ENCODE results near the gene MAPT. TPM values are rescaled to one million over a fixed set of nuclear protein-coding genes. Genes with fewer than 3 reads are reported as not detected.

The MAPT gene
- total RNA-seq, 1 donor from 2014 or later, result 6.1 TPM

DNA sequence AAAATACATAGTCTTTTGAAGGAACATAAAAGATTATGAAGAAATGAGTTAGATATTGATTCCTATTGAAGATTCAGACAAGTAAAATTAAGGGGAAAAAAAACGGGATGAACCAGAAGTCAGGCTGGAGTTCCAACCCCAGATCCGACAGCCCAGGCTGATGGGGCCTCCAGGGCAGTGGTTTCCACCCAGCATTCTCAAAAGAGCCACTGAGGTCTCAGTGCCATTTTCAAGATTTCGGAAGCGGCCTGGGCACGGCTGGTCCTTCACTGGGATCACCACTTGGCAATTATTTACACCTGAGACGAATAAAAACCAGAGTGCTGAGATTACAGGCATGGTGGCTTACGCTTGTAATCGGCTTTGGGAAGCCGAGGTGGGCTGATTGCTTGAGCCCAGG lies 114.2 kb downstream of the MAPT start:
- intact Hi-C loops (cut with DNase I), result no loop called here

DNA sequence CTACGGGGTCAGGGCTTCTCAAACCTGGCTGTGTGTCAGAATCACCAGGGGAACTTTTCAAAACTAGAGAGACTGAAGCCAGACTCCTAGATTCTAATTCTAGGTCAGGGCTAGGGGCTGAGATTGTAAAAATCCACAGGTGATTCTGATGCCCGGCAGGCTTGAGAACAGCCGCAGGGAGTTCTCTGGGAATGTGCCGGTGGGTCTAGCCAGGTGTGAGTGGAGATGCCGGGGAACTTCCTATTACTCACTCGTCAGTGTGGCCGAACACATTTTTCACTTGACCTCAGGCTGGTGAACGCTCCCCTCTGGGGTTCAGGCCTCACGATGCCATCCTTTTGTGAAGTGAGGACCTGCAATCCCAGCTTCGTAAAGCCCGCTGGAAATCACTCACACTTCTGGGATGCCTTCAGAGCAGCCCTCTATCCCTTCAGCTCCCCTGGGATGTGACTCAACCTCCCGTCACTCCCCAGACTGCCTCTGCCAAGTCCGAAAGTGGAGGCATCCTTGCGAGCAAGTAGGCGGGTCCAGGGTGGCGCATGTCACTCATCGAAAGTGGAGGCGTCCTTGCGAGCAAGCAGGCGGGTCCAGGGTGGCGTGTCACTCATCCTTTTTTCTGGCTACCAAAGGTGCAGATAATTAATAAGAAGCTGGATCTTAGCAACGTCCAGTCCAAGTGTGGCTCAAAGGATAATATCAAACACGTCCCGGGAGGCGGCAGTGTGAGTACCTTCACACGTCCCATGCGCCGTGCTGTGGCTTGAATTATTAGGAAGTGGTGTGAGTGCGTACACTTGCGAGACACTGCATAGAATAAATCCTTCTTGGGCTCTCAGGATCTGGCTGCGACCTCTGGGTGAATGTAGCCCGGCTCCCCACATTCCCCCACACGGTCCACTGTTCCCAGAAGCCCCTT lies 115.6 kb downstream of the MAPT start:
- H3K4me1 ChIP-seq, result peaks cover 12% of the 10 kb centered on the region
- no peak for TF ChIP-seq POLR2AphosphoS5 (IDR thresholded peaks at IDR 0.05; ENCODE audit: insufficient read depth in 1 of 2, low read depth in 1 of 2)
- TF ChIP-seq POLR2A (IDR thresholded peaks at IDR 0.05), result no peak
- TF ChIP-seq, protein P1, sequence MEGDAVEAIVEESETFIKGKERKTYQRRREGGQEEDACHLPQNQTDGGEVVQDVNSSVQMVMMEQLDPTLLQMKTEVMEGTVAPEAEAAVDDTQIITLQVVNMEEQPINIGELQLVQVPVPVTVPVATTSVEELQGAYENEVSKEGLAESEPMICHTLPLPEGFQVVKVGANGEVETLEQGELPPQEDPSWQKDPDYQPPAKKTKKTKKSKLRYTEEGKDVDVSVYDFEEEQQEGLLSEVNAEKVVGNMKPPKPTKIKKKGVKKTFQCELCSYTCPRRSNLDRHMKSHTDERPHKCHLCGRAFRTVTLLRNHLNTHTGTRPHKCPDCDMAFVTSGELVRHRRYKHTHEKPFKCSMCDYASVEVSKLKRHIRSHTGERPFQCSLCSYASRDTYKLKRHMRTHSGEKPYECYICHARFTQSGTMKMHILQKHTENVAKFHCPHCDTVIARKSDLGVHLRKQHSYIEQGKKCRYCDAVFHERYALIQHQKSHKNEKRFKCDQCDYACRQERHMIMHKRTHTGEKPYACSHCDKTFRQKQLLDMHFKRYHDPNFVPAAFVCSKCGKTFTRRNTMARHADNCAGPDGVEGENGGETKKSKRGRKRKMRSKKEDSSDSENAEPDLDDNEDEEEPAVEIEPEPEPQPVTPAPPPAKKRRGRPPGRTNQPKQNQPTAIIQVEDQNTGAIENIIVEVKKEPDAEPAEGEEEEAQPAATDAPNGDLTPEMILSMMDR (IDR thresholded peaks at IDR 0.05), result no peak
- H3K36me3 ChIP-seq, result no peaks in the 10 kb centered on the region
- H3K27ac ChIP-seq, result no peak overlapping the region
- intact Hi-C loops (cut with DNase I), result no loop called here
- no peak for DNase-seq (ENCODE audit: extremely low spot score in 2 of 2)
- H3K4me3 ChIP-seq, result no peak overlapping the region
- no peaks in the 10 kb centered on the region for H3K9me3 ChIP-seq
- H3K27me3 ChIP-seq, result no peaks in the 10 kb centered on the region

More for the DNA sequence above, 114.2 kb downstream of the MAPT start:
- Histone ChIP-seq H3K9me3 (no peaks in the 10 kb centered on the region), H3K4me3 (no peak overlapping the region), H3K27me3 (no peaks in the 10 kb centered on the region), H3K36me3 (no peaks in the 10 kb centered on the region), H3K27ac (no peak overlapping the region), H3K4me1 (peaks cover 10% of the 10 kb centered on the region)
- no peak for DNase-seq (ENCODE audit: extremely low spot score in 2 of 2)
- TF ChIP-seq POLR2A (IDR thresholded peaks at IDR 0.05), result no peak
- TF ChIP-seq, protein P1 (IDR thresholded peaks at IDR 0.05), result no peak
- no peak for TF ChIP-seq POLR2AphosphoS5 (IDR thresholded peaks at IDR 0.05; ENCODE audit: insufficient read depth in 1 of 2, low read depth in 1 of 2)

DNA sequence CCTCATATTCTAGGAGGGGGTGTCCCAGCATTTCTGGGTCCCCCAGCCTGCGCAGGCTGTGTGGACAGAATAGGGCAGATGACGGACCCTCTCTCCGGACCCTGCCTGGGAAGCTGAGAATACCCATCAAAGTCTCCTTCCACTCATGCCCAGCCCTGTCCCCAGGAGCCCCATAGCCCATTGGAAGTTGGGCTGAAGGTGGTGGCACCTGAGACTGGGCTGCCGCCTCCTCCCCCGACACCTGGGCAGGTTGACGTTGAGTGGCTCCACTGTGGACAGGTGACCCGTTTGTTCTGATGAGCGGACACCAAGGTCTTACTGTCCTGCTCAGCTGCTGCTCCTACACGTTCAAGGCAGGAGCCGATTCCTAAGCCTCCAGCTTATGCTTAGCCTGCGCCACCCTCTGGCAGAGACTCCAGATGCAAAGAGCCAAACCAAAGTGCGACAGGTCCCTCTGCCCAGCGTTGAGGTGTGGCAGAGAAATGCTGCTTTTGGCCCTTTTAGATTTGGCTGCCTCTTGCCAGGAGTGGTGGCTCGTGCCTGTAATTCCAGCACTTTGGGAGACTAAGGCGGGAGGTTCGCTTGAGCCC lies 116.3 kb downstream of the MAPT start:
- H3K4me3 ChIP-seq, result no peak overlapping the region
- intact Hi-C loops (cut with DNase I), result no loop called here
- no peaks in the 10 kb centered on the region for H3K27me3 ChIP-seq
- H3K9me3 ChIP-seq, result no peaks in the 10 kb centered on the region
- H3K27ac ChIP-seq, result no peak overlapping the region
- TF ChIP-seq POLR2AphosphoS5 (IDR thresholded peaks at IDR 0.05; ENCODE audit: insufficient read depth in 1 of 2, low read depth in 1 of 2), result no peak
- TF ChIP-seq POLR2A (IDR thresholded peaks at IDR 0.05), result no peak
- TF ChIP-seq, protein P1 (IDR thresholded peaks at IDR 0.05), result no peak
- H3K36me3 ChIP-seq, result no peaks in the 10 kb centered on the region
- DNase-seq (ENCODE audit: extremely low spot score in 2 of 2), result no peak
- peaks cover 12% of the 10 kb centered on the region for H3K4me1 ChIP-seq

DNA sequence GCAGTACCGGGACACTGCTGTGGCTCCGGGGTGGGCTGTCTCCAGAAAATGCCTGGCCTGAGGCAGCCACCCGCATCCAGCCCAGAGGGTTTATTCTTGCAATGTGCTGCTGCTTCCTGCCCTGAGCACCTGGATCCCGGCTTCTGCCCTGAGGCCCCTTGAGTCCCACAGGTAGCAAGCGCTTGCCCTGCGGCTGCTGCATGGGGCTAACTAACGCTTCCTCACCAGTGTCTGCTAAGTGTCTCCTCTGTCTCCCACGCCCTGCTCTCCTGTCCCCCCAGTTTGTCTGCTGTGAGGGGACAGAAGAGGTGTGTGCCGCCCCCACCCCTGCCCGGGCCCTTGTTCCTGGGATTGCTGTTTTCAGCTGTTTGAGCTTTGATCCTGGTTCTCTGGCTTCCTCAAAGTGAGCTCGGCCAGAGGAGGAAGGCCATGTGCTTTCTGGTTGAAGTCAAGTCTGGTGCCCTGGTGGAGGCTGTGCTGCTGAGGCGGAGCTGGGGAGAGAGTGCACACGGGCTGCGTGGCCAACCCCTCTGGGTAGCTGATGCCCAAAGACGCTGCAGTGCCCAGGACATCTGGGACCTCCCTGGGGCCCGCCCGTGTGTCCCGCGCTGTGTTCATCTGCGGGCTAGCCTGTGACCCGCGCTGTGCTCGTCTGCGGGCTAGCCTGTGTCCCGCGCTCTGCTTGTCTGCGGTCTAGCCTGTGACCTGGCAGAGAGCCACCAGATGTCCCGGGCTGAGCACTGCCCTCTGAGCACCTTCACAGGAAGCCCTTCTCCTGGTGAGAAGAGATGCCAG lies 117.6 kb downstream of the MAPT start:
- no peak overlapping the region for H3K4me3 ChIP-seq
- H3K4me1 ChIP-seq, result peaks cover 12% of the 10 kb centered on the region
- intact Hi-C loops (cut with DNase I), result no loop called here
- TF ChIP-seq POLR2A (IDR thresholded peaks at IDR 0.05), result no peak
- H3K27ac ChIP-seq, result no peak overlapping the region
- H3K36me3 ChIP-seq, result no peaks in the 10 kb centered on the region
- H3K9me3 ChIP-seq, result no peaks in the 10 kb centered on the region
- H3K27me3 ChIP-seq, result no peaks in the 10 kb centered on the region
- DNase-seq (ENCODE audit: extremely low spot score in 2 of 2), result no peak

DNA sequence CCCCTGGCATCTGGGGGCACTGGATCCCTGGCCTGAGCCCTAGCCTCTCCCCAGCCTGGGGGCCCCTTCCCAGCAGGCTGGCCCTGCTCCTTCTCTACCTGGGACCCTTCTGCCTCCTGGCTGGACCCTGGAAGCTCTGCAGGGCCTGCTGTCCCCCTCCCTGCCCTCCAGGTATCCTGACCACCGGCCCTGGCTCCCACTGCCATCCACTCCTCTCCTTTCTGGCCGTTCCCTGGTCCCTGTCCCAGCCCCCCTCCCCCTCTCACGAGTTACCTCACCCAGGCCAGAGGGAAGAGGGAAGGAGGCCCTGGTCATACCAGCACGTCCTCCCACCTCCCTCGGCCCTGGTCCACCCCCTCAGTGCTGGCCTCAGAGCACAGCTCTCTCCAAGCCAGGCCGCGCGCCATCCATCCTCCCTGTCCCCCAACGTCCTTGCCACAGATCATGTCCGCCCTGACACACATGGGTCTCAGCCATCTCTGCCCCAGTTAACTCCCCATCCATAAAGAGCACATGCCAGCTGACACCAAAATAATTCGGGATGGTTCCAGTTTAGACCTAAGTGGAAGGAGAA lies 118.2 kb downstream of the MAPT start:
- no peak for DNase-seq (ENCODE audit: extremely low spot score in 2 of 2)
- Histone ChIP-seq H3K27me3 (no peaks in the 10 kb centered on the region), H3K36me3 (no peaks in the 10 kb centered on the region), H3K4me3 (no peak overlapping the region), H3K9me3 (no peaks in the 10 kb centered on the region), H3K27ac (no peak overlapping the region), H3K4me1 (peaks cover 12% of the 10 kb centered on the region)
- intact Hi-C loops (cut with DNase I), result no loop called here
- TF ChIP-seq, protein P1 (IDR thresholded peaks at IDR 0.05), result no peak
- TF ChIP-seq POLR2AphosphoS5 (IDR thresholded peaks at IDR 0.05; ENCODE audit: insufficient read depth in 1 of 2, low read depth in 1 of 2) (no peak), POLR2A (IDR thresholded peaks at IDR 0.05) (no peak)
